BE2C (cell line): Measurements from ENCODE around the gene GBP3.
"Not testable (repeated sequence)": the region's sequence is repeated elsewhere in the genome, so short reads cannot be mapped to it uniquely, and the experiment has no call there.

Experiments
- DNase-seq: peaks from one replicate; pipeline ENCODE4 v3.0.0-alpha.2; 2020
- H3K27me3 ChIP-seq: fragments of 250-450 bp; sonication (Bioruptor Pico); 2 replicates; pipeline ENCODE4 v1.5.1; 2020; ENCODE audit warnings: mild to moderate bottlenecking
- H3K36me3 ChIP-seq: fragments of 250-450 bp; sonication (Bioruptor Pico); 2 replicates; pipeline ENCODE4 v1.5.1; 2020; ENCODE audit warnings: mild to moderate bottlenecking
- H3K4me1 ChIP-seq: fragments of 250-450 bp; sonication (Bioruptor Pico); 2 replicates; pipeline ENCODE4 v1.5.1; 2020
- H3K4me3 ChIP-seq: 2 replicates; pipeline ENCODE4 v1.5.1; 2011; ENCODE audit warnings: low read depth, low read length
- H3K9me3 ChIP-seq: fragments of 250-450 bp; sonication (Bioruptor Pico); 2 replicates; pipeline ENCODE4 v1.5.1; 2020
- CTCF ChIP-seq: IDR thresholded peaks from 2 replicates; pipeline ENCODE4 v1.5.1; 2012; ENCODE audit warnings: mild to moderate bottlenecking, low read depth, low read length

The GBP3 gene

GRCh38 chr1:89047734-89048133 is 25.1 kb upstream of the GBP3 start:
- H3K4me3 ChIP-seq: no peak overlapping the region
- H3K27me3 ChIP-seq: no peaks in the 10 kb centered on the region
- DNase-seq: no peak
- no peaks in the 10 kb centered on the region for H3K9me3 ChIP-seq
- no peaks in the 10 kb centered on the region for H3K36me3 ChIP-seq
- H3K4me1 ChIP-seq: no peaks in the 10 kb centered on the region
- no peak for TF ChIP-seq CTCF

- DNase-seq, H3K27me3 ChIP-seq, H3K36me3 ChIP-seq, H3K9me3 ChIP-seq, H3K4me3 ChIP-seq, H3K4me1 ChIP-seq: not testable (repeated sequence)
Observed at GRCh38 chr1:89046318-89047183, 23.9 kb upstream of the GBP3 start.

- no peak for TF ChIP-seq CTCF
- H3K4me1 ChIP-seq: no peaks in the 10 kb centered on the region
- no peaks in the 10 kb centered on the region for H3K27me3 ChIP-seq
- H3K36me3 ChIP-seq: no peaks in the 10 kb centered on the region
- H3K9me3 ChIP-seq: no peaks in the 10 kb centered on the region
- no peak overlapping the region for H3K4me3 ChIP-seq
- DNase-seq: no peak
Observed at GRCh38 chr1:89044970-89045721, 22.5 kb upstream of the GBP3 start.

GRCh38 chr1:89043940-89044339 is 21.3 kb upstream of the GBP3 start:
- Histone ChIP-seq H3K27me3 (no peaks in the 10 kb centered on the region), H3K9me3 (no peaks in the 10 kb centered on the region), H3K36me3 (no peaks in the 10 kb centered on the region), H3K4me1 (no peaks in the 10 kb centered on the region), H3K4me3 (no peak overlapping the region)
- no peak for TF ChIP-seq CTCF
- DNase-seq: no peak

- Histone ChIP-seq H3K36me3 (no peaks in the 10 kb centered on the region), H3K9me3 (no peaks in the 10 kb centered on the region), H3K4me3 (no peak overlapping the region), H3K4me1 (no peaks in the 10 kb centered on the region), H3K27me3 (no peaks in the 10 kb centered on the region)
- no peak for TF ChIP-seq CTCF
- DNase-seq: no peak
Observed at GRCh38 chr1:89042491-89042890, 19.8 kb upstream of the GBP3 start.

- no peak overlapping the region for H3K4me3 ChIP-seq
Observed at GRCh38 chr1:89041721-89042120, 19.1 kb upstream of the GBP3 start.

More at GRCh38 chr1:89041721-89042120, 19.1 kb upstream of the GBP3 start:
- Histone ChIP-seq H3K36me3 (no peaks in the 10 kb centered on the region), H3K9me3 (no peaks in the 10 kb centered on the region), H3K27me3 (no peaks in the 10 kb centered on the region), H3K4me1 (no peaks in the 10 kb centered on the region)
- no peak for TF ChIP-seq CTCF
- DNase-seq: no peak
